ENCODE data around the gene REX1BD.
"Not testable (repeated sequence)": the region's sequence is repeated elsewhere in the genome, so short reads cannot be mapped to it uniquely, and the experiment has no call there.

Gene REX1BD

DNA sequence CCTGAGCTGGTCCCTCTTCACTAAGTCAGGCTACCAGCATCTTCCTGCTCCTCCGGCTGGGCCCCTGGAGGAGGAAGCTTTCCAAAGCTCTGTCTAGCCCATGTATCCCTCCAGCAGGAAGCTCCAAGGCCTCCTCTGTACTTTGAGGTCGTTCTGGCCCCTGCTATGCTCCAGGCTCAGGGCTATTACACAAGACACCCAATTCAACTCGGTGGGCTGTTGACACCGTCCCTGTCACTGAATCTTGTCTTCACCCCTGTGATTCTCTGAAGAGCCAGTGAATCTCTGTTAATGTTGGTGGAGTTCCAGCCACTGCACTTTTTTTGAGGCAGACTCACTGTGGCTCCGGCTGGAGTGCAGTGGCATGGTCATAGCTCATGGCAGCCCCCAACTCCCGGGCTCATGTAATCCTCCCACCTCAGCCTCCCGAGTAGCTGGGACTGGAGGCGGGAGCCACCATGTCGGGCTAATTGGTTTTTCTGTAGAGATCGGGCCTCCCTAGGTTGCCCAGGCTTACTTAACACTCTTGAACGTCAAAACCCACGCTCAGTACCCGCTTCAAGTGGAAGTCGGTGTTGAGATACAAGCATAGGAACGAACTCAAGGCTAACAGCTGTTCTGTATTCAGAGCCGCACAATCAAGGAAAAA, 512 bp upstream of the REX1BD start:
- Histone ChIP-seq H3K9ac (peak overlapping the region; percentile 74 to 93 (median 85)), H3K27ac (peak overlapping the region; percentile 43 to 94 (median 85); a peak in 20 of 22 replicates), H3K36me3 (peaks cover 8 to 22% (median 18%) of the 10 kb centered on the region in 11 experiments; a peak in 17 of 22 replicates), H4K20me1 (peaks cover under 1 to 33% (median 12%) of the 10 kb centered on the region in 11 experiments; a peak in 12 of 22 replicates), H3K9me3 (replicated peaks in 1 of 11) (peaks cover 0 to 11% (median 0%) of the 10 kb centered on the region in 11 experiments; a peak in 4 of 22 replicates), H3K4me1 (peaks cover 61 to 85% (median 68%) of the 10 kb centered on the region in 10 experiments), H3K4me3 (peak overlapping the region; percentile 62 to 88 (median 78)), H3K27me3 (no peaks in the 10 kb centered on the region), H3K4me2 (peak overlapping the region; percentile 95 to 100 (median 97))
- TF ChIP-seq Cebpa-rat (IDR thresholded peaks at IDR 0.05), result no peak

DNA sequence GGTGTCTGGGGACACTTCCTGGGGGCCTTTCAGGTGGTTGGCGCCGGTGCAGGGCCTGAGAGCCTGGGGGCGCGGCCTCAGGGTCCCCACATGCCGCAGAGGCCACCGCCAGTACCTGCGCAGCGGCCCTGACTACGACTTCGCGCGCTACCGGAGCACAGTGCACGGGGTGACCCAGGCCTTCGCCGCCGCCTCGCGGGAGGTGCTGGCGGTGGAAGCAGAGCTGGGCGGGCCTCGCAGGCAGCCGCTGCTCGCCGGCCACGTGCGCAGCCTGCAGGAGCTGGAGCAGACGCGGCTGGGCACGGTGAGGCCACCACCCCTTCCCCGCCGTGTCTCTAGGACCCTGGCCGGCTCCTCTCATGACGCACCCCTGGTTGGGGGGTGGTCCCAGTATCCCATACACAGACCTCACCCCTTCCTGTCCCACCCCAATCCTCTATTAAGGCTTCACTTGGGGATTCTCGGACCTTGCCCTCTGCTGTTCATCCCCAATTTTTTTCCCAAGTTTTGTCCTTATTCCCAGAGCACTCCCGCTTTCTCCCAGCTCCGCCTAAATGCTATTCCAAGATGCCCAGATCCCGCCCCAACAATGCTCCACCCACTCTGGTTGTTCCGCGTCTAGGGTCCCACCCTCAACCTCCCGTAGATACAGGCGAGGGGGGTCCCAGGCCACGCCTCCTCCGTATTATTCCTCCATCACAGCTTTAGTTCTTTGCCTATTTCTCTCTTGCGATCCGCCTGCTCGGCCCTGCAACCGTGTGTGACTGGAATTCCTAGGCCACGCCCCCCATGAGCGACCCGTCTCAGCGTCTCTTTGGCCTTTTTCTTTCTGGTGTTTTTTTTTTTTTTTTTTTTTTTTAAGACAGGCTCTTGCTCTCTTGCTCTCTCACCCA, 1.0 kb downstream of the REX1BD start:
- peaks cover 57 to 90% (median 80%) of the 10 kb centered on the region in 10 experiments for H3K4me1 ChIP-seq
- peak overlapping the region; percentile 62 to 88 (median 78) for H3K4me3 ChIP-seq
- H3K9me3 ChIP-seq (replicated peaks in 1 of 11), result peaks cover 0 to 11% (median 0%) of the 10 kb centered on the region in 11 experiments; a peak in 4 of 22 replicates
- peaks cover 7 to 42% (median 18%) of the 10 kb centered on the region in 11 experiments; a peak in 14 of 22 replicates for H4K20me1 ChIP-seq
- H3K9ac ChIP-seq, result peak overlapping the region; percentile 74 to 93 (median 85)
- peak overlapping the region; percentile 43 to 94 (median 85); a peak in 21 of 22 replicates for H3K27ac ChIP-seq
- peaks cover 8 to 22% (median 18%) of the 10 kb centered on the region in 11 experiments; a peak in 17 of 22 replicates for H3K36me3 ChIP-seq
- TF ChIP-seq Cebpa-rat (IDR thresholded peaks at IDR 0.05), result no peak
- H3K4me2 ChIP-seq, result peak overlapping the region; percentile 95 to 100 (median 97)
- H3K27me3 ChIP-seq, result peaks cover 0 to 7% (median under 1%) of the 10 kb centered on the region in 11 experiments; a peak in 6 of 22 replicates

DNA sequence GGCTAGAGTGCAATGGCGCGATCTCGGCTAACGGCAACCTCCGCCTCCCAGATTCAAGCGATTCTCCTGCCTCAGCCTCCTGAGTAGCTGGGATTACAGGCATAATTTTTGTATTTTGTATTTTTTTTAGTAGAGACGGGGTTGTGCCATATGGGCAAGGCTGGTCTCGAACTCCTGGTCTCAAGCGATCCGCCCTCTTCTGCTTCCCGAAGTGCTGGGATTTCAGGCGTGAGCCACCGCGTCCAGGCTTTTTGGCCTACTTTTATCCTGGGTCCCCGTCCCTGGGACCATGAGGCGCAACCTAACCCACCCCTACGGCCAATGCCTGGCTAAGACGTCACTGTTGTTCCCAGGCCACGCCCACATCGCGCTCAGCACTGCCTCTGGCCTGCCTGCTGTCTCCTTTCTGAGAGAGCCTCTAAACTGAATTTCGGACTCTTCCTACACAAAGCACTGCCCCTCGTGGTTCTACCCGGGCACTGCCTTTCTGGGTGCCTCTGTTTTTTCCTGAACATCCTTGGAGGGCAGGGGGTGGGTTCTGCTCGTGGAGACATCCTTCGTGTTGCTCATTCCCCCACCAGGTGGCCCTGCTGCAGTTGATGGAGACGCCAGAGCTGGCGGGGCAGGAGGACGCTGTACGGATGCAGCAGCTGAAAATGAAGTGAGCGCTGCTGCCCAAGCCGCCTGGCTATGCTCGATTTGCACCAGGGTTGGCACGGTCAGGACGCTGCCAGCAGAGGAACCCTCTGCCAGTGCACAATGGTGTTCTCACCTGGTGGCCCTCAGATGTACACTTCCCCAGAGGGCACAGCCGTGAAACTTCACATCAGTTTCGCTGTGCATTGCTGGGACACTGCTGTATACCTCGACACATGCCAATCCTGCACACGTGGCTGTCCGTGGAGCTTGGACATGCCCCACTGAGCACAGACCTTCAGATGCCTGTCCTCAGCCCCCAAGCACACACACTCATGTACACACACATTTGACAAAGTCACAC, 2.0 kb downstream of the REX1BD start:
- Histone ChIP-seq H3K27ac (no peak overlapping the region), H3K4me2 (peak overlapping the region; percentile 95 to 100 (median 97)), H4K20me1 (peaks cover 7 to 51% (median 19%) of the 10 kb centered on the region in 11 experiments; a peak in 15 of 22 replicates), H3K9ac (peak overlapping the region in 1 of 11 experiments; percentile 93; a peak in 1 of 22 replicates), H3K36me3 (peaks cover 8 to 22% (median 18%) of the 10 kb centered on the region in 11 experiments; a peak in 17 of 22 replicates), H3K4me1 (peaks cover 57 to 90% (median 81%) of the 10 kb centered on the region in 10 experiments), H3K9me3 (replicated peaks in 1 of 11) (peaks cover 0 to 11% (median 0%) of the 10 kb centered on the region in 11 experiments; a peak in 4 of 22 replicates), H3K27me3 (peaks cover 0 to 17% (median 10%) of the 10 kb centered on the region in 11 experiments; a peak in 15 of 22 replicates), H3K4me3 (peak overlapping the region in 4 of 10 experiments; percentile 73 to 88 (median 76); a peak in 4 of 20 replicates)
- no peak for TF ChIP-seq Cebpa-rat (IDR thresholded peaks at IDR 0.05)

DNA sequence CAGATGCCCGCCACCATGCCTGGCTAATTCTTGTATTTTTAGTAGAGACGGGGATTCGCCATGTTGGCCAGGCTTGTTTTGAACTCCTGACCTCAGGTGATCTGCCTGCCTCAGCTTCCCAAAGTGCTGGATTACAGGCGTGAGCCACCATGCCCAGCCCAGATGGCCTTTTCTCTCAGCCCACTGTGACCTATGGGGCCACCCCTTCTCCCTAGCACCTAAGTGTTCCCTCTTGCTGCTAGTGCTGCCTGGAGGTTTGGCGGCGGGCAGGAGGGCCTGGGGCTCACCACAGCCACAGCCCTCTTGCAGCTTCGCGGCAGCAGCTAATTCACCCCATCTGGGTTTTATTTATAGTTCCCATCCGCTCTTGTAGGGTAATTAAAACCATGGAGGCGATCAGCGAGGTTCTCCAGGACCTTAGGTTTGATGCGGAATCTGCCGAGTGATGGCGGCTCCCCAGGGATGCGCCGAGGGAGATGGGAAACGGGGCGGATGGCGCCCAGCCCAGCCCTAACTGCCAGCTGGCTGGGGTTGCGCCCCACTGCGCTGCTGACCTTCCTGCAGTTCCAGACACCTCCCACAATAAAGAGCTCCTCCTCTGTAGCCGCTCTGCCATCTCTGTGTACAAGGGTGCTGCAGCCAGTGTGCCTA, 3.3 kb downstream of the REX1BD start:
- Histone ChIP-seq H3K4me3 (no peak overlapping the region), H4K20me1 (peaks cover 7 to 63% (median 22%) of the 10 kb centered on the region in 11 experiments; a peak in 15 of 22 replicates), H3K36me3 (peaks cover 8 to 22% (median 18%) of the 10 kb centered on the region in 11 experiments; a peak in 17 of 22 replicates), H3K27me3 (peaks cover 12 to 29% (median 14%) of the 10 kb centered on the region in 11 experiments; a peak in 17 of 22 replicates), H3K9ac (peak overlapping the region in 4 of 11 experiments; percentile 7 to 31 (median 17); a peak in 4 of 22 replicates), H3K4me1 (peaks cover 49 to 87% (median 78%) of the 10 kb centered on the region in 10 experiments), H3K9me3 (replicated peaks in 1 of 11) (peaks cover 0 to 5% (median 0%) of the 10 kb centered on the region in 11 experiments; a peak in 4 of 22 replicates), H3K4me2 (peak overlapping the region in 7 of 11 experiments; percentile 7 to 96 (median 40); a peak in 11 of 22 replicates), H3K27ac (no peak overlapping the region)
- no peak for TF ChIP-seq Cebpa-rat (IDR thresholded peaks at IDR 0.05)

DNA sequence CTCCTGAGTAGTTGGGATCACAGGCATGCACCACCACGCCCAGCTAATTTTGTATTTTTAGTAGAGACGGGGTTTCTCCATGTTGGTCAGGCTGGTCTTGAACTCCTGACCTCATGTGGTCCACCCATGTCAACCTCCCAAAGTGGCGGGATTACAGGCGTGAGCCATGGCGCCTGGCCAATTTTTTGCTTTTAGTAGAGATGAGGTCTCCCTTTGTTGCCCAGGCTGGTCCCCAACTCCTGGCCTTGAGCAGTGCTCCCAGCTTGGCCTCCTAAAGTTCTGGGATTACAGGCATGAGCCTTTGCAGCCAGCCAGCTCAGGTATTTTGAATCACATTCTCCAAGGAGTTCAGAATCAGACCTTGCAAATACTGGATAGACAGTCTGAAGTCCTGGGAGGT, 4.1 kb downstream of the REX1BD start:
- Histone ChIP-seq H3K4me1 (peaks cover 46 to 91% (median 81%) of the 10 kb centered on the region in 10 experiments), H3K36me3 (peaks cover 8 to 22% (median 18%) of the 10 kb centered on the region in 11 experiments; a peak in 17 of 22 replicates), H3K27me3 (peaks cover 14 to 37% (median 16%) of the 10 kb centered on the region in 11 experiments; a peak in 17 of 22 replicates), H4K20me1 (peaks cover 7 to 63% (median 22%) of the 10 kb centered on the region in 11 experiments; a peak in 15 of 22 replicates), H3K9ac (peak overlapping the region in 3 of 11 experiments; percentile 52 to 58 (median 56); a peak in 5 of 22 replicates), H3K4me2 (peak overlapping the region in 8 of 11 experiments; percentile 40 to 96 (median 90); a peak in 15 of 22 replicates)
- not testable (repeated sequence) for H3K27ac ChIP-seq; H3K9me3 ChIP-seq (replicated peaks in 1 of 11); H3K4me3 ChIP-seq

DNA sequence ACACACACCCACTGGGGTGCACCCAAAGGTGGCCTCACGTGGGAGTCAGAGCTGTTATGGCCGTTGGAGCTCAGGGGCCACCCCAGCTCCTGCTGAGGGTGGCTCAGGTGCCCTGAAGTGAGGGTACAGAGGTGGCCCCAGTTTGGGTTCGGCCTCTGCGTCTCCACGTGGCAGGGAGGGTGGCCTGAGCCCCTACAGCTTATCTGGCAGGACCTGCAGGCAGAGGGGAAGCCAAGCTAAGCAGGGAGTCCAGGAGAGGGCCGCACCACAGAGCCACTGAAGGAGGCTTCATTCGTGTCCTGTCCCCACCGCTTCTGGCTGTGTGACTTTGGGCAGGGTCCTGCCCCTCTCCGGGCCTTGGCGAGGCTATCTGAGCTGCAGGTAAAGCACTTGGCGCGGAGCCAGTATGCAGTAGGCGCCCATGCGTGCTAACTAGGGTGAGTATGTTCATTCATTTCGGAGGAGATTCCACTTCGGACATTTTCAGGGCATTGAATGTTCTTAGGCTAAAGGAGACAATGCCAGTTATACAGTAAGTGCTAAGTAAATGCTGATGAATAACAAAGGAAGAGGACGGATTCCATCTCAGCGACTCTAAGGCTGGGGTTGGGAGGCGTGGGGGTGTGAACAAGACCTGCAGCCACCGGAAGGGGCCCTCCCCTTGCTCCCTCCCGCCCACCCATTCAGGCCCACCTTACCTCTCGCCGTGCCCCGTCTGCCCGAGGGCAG, 4.9 kb downstream of the REX1BD start:
- Histone ChIP-seq H4K20me1 (peaks cover 7 to 63% (median 22%) of the 10 kb centered on the region in 11 experiments; a peak in 15 of 22 replicates), H3K9ac (peak overlapping the region in 4 of 11 experiments; percentile 36 to 58 (median 56); a peak in 8 of 22 replicates), H3K9me3 (replicated peaks in 1 of 11) (no peaks in the 10 kb centered on the region), H3K4me1 (peaks cover 43 to 91% (median 80%) of the 10 kb centered on the region in 10 experiments), H3K27ac (no peak overlapping the region), H3K4me3 (peak overlapping the region in 3 of 10 experiments; percentile 34 to 65 (median 51); a peak in 4 of 20 replicates), H3K4me2 (peak overlapping the region in 10 of 11 experiments; percentile 88 to 99 (median 94); a peak in 21 of 22 replicates), H3K36me3 (peaks cover 8 to 22% (median 18%) of the 10 kb centered on the region in 11 experiments; a peak in 17 of 22 replicates), H3K27me3 (peaks cover 14 to 45% (median 24%) of the 10 kb centered on the region in 11 experiments; a peak in 19 of 22 replicates)
- TF ChIP-seq Cebpa-rat (IDR thresholded peaks at IDR 0.05), result no peak

Measured in BLaER1 treated with 17β-estradiol and CSF1 and Interleukin-3, amounts not matched to agents 10 nM and 100 nM (cell line).